Mesothelial cell of epicardium (in vitro differentiated cells): ENCODE measurements around the gene ACOT7. TPM values are rescaled to one million over a fixed set of nuclear protein-coding genes. Genes with fewer than 3 reads are reported as not detected.
"Not testable (repeated sequence)": the region's sequence is repeated elsewhere in the genome, so short reads cannot be mapped to it uniquely, and the experiment has no call there.

Experiments
- DNase-seq, 2 experiments: peaks; one replicate each; pipeline ENCODE4 v3.0.0; 2021; ENCODE audit warnings: low spot score in 2 of 2; ENCODE audit not compliant: unreplicated experiment in 2 of 2
- H3K27ac Mint-ChIP-seq: 2 replicates; pipeline ENCODE4 v1.8.0; 2021; ENCODE audit warnings: mixed read lengths
- H3K27me3 Mint-ChIP-seq: 2 replicates; pipeline ENCODE4 v1.8.0; 2021; ENCODE audit warnings: low read depth, mixed read lengths
- H3K36me3 Mint-ChIP-seq: 2 replicates; pipeline ENCODE4 v1.8.0; 2021; ENCODE audit warnings: mixed read lengths
- H3K4me1 Mint-ChIP-seq: 2 replicates; pipeline ENCODE4 v1.8.0; 2021; ENCODE audit warnings: mixed read lengths
- H3K4me3 Mint-ChIP-seq: 2 replicates; pipeline ENCODE4 v1.8.0; 2021; ENCODE audit warnings: mild to moderate bottlenecking, moderate library complexity, mixed read lengths
- H3K9me3 Mint-ChIP-seq: 2 replicates; pipeline ENCODE4 v1.8.0; 2021; ENCODE audit warnings: mixed read lengths
- total RNA-seq: library from RNA; stranded (reverse); gene quantifications from 3 replicates; pipeline ENCODE4 v1.2.1, GENCODE V29; 2021
- TF ChIP-seq, protein P1 (sequence below): fragments of 200-600 bp; sonication (generic); IDR thresholded peaks from one replicate; pipeline ENCODE4 v1.5.0; 2021; ENCODE audit warnings: antibody characterized with exemption; ENCODE audit not compliant: unreplicated experiment

ACOT7 gene
- total RNA-seq, 1 donor from 2014 or later: 20.3 TPM

DNA sequence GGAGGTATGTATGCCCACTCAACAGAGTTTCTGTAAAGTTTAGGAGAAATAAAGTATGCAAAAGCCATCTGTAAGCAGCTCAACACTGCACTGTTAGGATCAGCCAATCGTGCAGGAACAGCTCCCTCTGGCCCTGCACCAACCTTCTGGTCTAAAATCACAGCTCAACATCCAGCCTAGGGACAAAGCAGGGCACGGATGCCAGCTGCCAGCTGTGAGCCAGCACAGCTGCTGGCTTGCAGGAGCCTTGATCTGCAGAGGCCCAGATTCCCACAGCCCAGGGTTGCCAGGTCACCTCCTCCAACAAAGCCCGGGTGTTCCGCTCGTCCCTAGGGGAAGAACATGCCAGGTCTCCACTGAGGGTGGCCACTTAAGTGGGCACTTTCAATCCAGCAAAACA lies 8.6 kb downstream of the ACOT7 start:
- H3K27me3 Mint-ChIP-seq: no peaks in the 10 kb centered on the region
- H3K27ac Mint-ChIP-seq: peak overlapping the region; percentile 7
- no peak overlapping the region for H3K4me3 Mint-ChIP-seq
- H3K36me3 Mint-ChIP-seq: peaks cover 7% of the 10 kb centered on the region
- peaks cover 6% of the 10 kb centered on the region for H3K9me3 Mint-ChIP-seq
- peaks cover 17% of the 10 kb centered on the region for H3K4me1 Mint-ChIP-seq
- TF ChIP-seq, protein P1, sequence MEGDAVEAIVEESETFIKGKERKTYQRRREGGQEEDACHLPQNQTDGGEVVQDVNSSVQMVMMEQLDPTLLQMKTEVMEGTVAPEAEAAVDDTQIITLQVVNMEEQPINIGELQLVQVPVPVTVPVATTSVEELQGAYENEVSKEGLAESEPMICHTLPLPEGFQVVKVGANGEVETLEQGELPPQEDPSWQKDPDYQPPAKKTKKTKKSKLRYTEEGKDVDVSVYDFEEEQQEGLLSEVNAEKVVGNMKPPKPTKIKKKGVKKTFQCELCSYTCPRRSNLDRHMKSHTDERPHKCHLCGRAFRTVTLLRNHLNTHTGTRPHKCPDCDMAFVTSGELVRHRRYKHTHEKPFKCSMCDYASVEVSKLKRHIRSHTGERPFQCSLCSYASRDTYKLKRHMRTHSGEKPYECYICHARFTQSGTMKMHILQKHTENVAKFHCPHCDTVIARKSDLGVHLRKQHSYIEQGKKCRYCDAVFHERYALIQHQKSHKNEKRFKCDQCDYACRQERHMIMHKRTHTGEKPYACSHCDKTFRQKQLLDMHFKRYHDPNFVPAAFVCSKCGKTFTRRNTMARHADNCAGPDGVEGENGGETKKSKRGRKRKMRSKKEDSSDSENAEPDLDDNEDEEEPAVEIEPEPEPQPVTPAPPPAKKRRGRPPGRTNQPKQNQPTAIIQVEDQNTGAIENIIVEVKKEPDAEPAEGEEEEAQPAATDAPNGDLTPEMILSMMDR: no peak
- DNase-seq: no peak

DNA sequence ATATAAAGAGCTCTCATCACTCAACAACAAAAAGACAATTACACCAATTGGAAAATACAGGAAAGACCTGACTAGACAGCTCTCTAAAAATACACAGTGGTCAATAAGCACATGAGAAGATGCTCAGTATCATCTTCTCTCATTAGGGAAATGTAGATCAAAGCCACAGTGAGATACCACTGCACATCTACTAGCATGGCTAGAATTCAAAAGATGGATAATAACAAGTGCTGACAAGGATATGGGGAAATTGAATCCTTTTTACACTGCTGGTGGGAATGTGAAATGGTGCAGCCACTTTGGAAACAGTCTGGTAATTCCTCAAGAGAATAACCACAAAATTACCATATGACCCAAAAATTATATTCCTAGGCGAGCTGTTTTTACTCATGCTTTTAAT lies 9.4 kb downstream of the ACOT7 start:
- Mint-ChIP-seq H3K36me3 (peaks cover 7% of the 10 kb centered on the region), H3K27ac (no peak overlapping the region), H3K4me1 (peaks cover 17% of the 10 kb centered on the region), H3K27me3 (no peaks in the 10 kb centered on the region), H3K4me3 (no peak overlapping the region), H3K9me3 (peaks cover 8% of the 10 kb centered on the region)
- TF ChIP-seq, protein P1: no peak
- DNase-seq: no peak

DNA sequence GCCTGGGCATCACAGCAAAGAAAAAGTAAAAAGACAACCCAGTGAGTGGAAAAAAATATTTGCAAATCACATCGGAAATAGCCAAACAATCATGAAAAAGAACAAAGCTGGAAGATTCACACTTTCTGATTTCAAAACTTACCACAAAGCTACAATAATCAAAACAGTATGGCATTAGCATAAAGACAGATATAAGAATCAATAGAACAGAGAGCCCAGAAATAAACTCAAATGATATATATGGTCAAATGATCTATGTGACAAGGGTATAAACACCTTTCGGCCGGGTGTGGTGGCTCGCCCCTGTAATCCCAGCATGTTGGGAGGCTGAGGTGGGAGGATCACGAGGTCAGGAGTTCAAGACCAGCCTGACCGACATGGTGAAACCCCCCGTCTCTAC lies 13.5 kb downstream of the ACOT7 start:
- DNase-seq: no peak
- Mint-ChIP-seq H3K4me3 (no peak overlapping the region), H3K27ac (no peak overlapping the region), H3K9me3 (peaks cover 8% of the 10 kb centered on the region), H3K36me3 (peaks cover 7% of the 10 kb centered on the region), H3K27me3 (no peaks in the 10 kb centered on the region), H3K4me1 (no peaks in the 10 kb centered on the region)
- TF ChIP-seq, protein P1: no peak

DNA sequence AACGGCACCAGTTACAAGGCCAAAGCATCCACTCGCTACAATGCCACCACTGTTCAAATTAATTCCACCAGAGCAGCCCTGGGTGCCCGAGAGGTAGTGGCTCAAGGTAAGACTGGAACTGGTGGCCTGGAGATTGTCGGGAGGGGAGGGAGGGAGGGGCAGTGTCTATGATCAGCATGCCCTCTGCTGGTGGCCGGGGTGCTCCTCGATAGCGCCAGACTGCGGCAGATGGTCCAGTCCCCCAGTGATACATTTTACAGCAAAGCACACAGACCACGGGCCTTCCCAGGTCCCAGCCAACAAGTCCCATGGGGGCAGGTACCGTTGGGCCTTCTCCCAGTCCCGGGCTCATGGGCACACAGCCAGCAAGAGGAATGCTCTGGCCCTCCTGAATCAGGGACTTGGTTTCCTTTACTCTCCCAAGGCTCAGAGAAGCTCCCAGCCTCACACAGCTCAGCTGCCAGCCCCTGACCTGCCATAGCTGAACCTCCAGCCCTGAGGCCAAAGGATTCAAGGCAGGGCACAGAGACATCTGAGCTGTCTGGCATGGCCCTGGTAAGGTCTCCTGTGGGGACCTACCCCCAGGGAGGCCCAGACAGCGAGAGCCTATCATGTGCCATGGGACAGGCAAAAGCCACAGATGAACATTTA lies 15.3 kb downstream of the ACOT7 start:
- peaks cover 3% of the 10 kb centered on the region for H3K36me3 Mint-ChIP-seq
- TF ChIP-seq, protein P1: no peak
- peaks cover 4% of the 10 kb centered on the region for H3K9me3 Mint-ChIP-seq
- no peak overlapping the region for H3K4me3 Mint-ChIP-seq
- no peaks in the 10 kb centered on the region for H3K27me3 Mint-ChIP-seq
- DNase-seq: no peak
- H3K4me1 Mint-ChIP-seq: no peaks in the 10 kb centered on the region
- no peak overlapping the region for H3K27ac Mint-ChIP-seq

DNA sequence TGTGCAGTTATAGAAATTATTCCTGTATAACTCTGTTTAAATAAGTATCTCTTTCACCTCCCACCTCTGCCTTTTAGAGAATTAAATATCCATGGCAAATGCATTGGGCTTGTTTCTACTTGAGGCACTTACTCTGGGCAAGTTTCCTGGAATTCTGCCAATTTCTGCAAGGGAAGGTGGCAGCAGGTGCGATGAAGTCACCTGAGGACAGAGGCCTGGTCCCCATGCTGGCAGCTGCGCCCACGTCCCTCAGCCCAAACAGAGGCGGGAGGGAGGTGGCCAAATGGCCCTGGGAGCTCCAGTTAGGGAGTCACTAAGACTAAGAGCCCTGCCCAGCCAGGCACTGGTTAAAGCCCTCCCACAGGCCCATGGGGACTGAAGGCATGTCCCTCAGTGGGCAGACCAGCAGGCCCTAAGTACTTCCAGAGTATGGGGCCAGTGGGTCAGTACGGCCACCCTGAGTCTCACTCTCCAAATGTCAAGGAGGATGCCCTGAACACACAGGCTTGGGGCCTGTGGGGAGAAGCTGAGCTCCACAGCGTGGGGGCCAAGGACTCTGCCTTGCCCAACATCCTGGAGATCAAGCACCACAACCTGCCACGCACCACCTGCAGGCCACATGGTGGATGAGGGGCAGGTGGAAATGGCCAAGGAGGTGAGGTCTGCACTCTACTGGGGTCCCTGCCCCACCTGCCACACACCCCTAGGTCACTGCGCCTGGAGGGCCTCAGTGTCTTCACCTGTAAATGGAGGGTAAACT lies 19.4 kb downstream of the ACOT7 start:
- Mint-ChIP-seq H3K4me3 (no peak overlapping the region), H3K27me3 (no peaks in the 10 kb centered on the region), H3K9me3 (no peaks in the 10 kb centered on the region), H3K4me1 (peaks cover 3% of the 10 kb centered on the region), H3K36me3 (no peaks in the 10 kb centered on the region), H3K27ac (no peak overlapping the region)
- no peak for DNase-seq
- TF ChIP-seq, protein P1: no peak

DNA sequence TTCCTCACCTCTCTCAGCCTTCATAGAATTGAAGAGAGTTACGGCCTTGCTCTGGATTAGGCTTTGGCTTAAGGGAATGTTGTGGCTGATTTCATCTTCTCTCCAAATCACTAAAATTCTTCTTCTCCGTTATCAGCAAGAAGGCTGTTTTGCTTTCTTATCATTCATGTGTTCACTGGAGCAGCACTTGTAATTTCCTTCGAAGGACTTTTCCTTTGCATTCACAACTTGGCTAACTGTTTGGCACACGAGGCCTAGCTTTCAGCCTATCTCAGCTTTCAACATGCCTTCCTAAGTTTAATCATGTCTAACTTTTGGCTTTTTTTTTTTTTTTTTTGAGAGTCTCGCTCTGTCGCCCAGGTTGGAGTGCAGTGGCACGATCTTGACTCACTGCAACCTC lies 21.3 kb downstream of the ACOT7 start:
- H3K27ac Mint-ChIP-seq, H3K27me3 Mint-ChIP-seq, H3K36me3 Mint-ChIP-seq, H3K4me3 Mint-ChIP-seq, H3K9me3 Mint-ChIP-seq, H3K4me1 Mint-ChIP-seq, DNase-seq: not testable (repeated sequence)
